DND-41 (cell line): ENCODE results near the gene SLC29A2.

Source experiments
- EZH2 ChIP-seq: IDR thresholded peaks from 3 replicates; pipeline ENCODE4 v1.6.1; 2012; ENCODE audit warnings: borderline replicate concordance, low read depth, mild to moderate bottlenecking, moderate library complexity, low read length, inconsistent platforms; ENCODE audit not compliant: severe bottlenecking
- TF ChIP-seq, protein P1 (sequence below): IDR thresholded peaks from 2 replicates; pipeline ENCODE4 v1.5.1; 2012; ENCODE audit warnings: borderline replicate concordance, low read length, moderate library complexity, mild to moderate bottlenecking; ENCODE audit not compliant: poor library complexity, severe bottlenecking; ENCODE audit errors: extremely low read depth

DNA sequence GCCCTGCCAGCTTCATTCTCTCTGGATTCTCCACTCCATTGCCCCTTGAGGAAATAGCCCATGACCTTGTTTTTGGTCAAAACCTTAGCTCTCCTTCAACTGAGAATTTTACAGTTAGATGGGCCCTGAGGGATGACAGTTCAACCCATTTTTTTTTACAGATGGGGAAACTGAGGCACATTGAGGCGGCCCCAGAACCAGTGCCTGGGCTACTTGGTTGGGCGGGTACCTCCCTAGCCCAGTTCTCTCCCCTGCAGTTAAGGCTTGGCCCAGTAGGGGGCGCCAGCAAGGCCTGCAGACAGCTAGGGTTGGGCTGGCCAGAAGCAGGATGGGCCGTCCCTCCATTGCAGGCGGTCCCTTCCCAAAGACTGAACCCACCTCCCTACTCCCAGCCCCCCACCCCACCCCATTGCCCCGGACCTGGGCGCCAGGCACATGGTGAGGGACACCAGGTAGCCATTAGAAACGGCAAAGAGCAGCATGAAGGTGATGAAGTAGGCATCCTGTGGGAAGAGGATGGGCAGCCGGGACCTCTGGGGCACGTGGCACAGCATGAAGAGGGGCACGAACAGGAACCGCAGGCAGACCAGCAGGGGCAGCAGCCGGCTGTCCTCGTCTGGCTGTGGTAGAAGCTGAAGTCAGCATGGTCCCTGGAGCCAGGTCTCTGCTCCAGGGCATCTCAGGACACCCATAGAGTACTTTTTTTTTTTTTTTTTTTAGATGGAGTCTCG, 7.6 kb downstream of the SLC29A2 start:
- TF ChIP-seq, protein P1, sequence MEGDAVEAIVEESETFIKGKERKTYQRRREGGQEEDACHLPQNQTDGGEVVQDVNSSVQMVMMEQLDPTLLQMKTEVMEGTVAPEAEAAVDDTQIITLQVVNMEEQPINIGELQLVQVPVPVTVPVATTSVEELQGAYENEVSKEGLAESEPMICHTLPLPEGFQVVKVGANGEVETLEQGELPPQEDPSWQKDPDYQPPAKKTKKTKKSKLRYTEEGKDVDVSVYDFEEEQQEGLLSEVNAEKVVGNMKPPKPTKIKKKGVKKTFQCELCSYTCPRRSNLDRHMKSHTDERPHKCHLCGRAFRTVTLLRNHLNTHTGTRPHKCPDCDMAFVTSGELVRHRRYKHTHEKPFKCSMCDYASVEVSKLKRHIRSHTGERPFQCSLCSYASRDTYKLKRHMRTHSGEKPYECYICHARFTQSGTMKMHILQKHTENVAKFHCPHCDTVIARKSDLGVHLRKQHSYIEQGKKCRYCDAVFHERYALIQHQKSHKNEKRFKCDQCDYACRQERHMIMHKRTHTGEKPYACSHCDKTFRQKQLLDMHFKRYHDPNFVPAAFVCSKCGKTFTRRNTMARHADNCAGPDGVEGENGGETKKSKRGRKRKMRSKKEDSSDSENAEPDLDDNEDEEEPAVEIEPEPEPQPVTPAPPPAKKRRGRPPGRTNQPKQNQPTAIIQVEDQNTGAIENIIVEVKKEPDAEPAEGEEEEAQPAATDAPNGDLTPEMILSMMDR, result peak; percentile 80
- no peak for TF ChIP-seq EZH2
